Body of pancreas (tissue), 4 donors: ENCODE results near the gene ANKRD11. TPM values are rescaled to one million over a fixed set of nuclear protein-coding genes. Genes with fewer than 3 reads are reported as not detected.
A peak's percentile ranks its signal among the peaks of the same experiment; 100 is the strongest.

ENCODE experiments used
- ATAC-seq: fragments of 150-250 bp; one replicate; pipeline ENCODE4 v1.9.1; 2016
- DNase-seq, 4 donors: peaks; one replicate each; pipeline ENCODE4 v3.0.0-alpha.2; 2019
- H3K27ac ChIP-seq, 4 donors: fragments of 200-600 bp; sonication (generic); 1 replicate in 3 of 4; 2 replicates in 1 of 4; pipeline versions ENCODE4 v1.5.1 to v1.6.1; 2016 to 2019; ENCODE audit warnings: mild to moderate bottlenecking in 1 of 4, mixed read lengths in 1 of 4, moderate library complexity in 1 of 4
- H3K27me3 ChIP-seq, 2 donors: fragments of 200-600 bp; sonication (generic); one replicate each; pipeline ENCODE4 v1.6.0; 2016; ENCODE audit warnings: mild to moderate bottlenecking in 1 of 2
- H3K36me3 ChIP-seq, 2 donors: fragments of 200-600 bp; sonication (generic); replicated peaks in 1 of 2; 2 replicates each; pipeline ENCODE4 v1.5.1; 2016; ENCODE audit warnings: low read depth in 2 of 2; ENCODE audit not compliant: insufficient read depth in 1 of 2
- H3K4me1 ChIP-seq: fragments of 200-600 bp; sonication (generic); one replicate; pipeline ENCODE4 v1.6.0; 2016
- H3K4me3 ChIP-seq, 2 donors: fragments of 200-600 bp; sonication (generic); 1 replicate in 1 of 2; 2 replicates in 1 of 2; pipeline ENCODE4 v1.5.1; 2016 to 2019
- H3K9me3 ChIP-seq, 3 donors: fragments of 200-600 bp; sonication (generic); 1 replicate in 2 of 3; 2 replicates in 1 of 3; pipeline ENCODE4 v1.5.1; 2016
- CTCF ChIP-seq, 7 experiments: fragments of 450-650 bp in 4 of 7; fragments of 200-600 bp in 3 of 7; sonication (generic) in 3 of 7; IDR thresholded peaks; one replicate each; pipeline ENCODE4 v1.5.1; 2016 to 2019; ENCODE audit warnings: antibody characterized with exemption in 7 of 7
- POLR2A ChIP-seq, 3 donors: fragments of 450-650 bp; IDR thresholded peaks; one replicate each; pipeline ENCODE4 v1.6.1; 2016; ENCODE audit warnings: antibody characterized with exemption in 3 of 3, mild to moderate bottlenecking in 2 of 3
- WGBS, 2 donors: methylation state at CpG; one replicate each; pipeline ENCODE4 v1.1.5; 2017; 5-methylcytosine and 5-hydroxymethylcytosine counted together
- intact Hi-C: fragments of 100-400 bp; cut with DNase I; formaldehyde crosslinking; loops from one replicate; pipeline ENCODE4 v1.15.1; 2023
- total RNA-seq, 2 donors: library from RNA; depleted of rRNA; stranded (reverse); fragments of >200 nt; gene quantifications; one replicate each; pipeline ENCODE4 v1.1.0, GENCODE V29; 2016

Gene ANKRD11
- total RNA-seq, 2 donors from 2014 or later = 52.1 to 97.9 TPM

- Histone ChIP-seq H3K4me3 (no peak overlapping the region), H3K4me1 (no peaks in the 10 kb centered on the region), H3K27me3 (no peaks in the 10 kb centered on the region), H3K36me3 (peaks cover 0 to 14% of the 10 kb centered on the region in 2 donors), H3K9me3 (no peaks in the 10 kb centered on the region), H3K27ac (no peak overlapping the region)
- intact Hi-C loops = no loop called here
- ATAC-seq (no peak), DNase-seq (no peak)
- 81 to 95% methylated on average over 4 to 9 of the region's 9 CpGs for WGBS, 2 donors
- TF ChIP-seq POLR2A (IDR thresholded peaks at IDR 0.05) = no peak
- no peak for TF ChIP-seq CTCF (IDR thresholded peaks at IDR 0.05)
These were observed 26.8 kb upstream of the ANKRD11 start for GRCh38 chr16:89517128-89517527.

- Histone ChIP-seq H3K27ac (no peak overlapping the region), H3K9me3 (no peaks in the 10 kb centered on the region), H3K36me3 (peaks cover 4 to 21% of the 10 kb centered on the region in 2 donors), H3K27me3 (no peaks in the 10 kb centered on the region), H3K4me3 (no peak overlapping the region), H3K4me1 (peaks cover 16% of the 10 kb centered on the region)
- intact Hi-C loops = no loop called here
- 95 to 96% methylated on average over 9 of the region's 9 CpGs for WGBS, 2 donors
- TF ChIP-seq POLR2A (IDR thresholded peaks at IDR 0.05) = no peak
- TF ChIP-seq CTCF (IDR thresholded peaks at IDR 0.05) = no peak
- ATAC-seq = no peak
- no peak for DNase-seq
These were observed 22.1 kb upstream of the ANKRD11 start for GRCh38 chr16:89512453-89512852.

GRCh38 chr16:89511374-89511773 is 21.0 kb upstream of the ANKRD11 start:
- no peak overlapping the region for H3K27ac ChIP-seq
- no peak overlapping the region for H3K4me3 ChIP-seq
- DNase-seq (no peak), ATAC-seq (no peak)
- intact Hi-C loops = no loop called here
- H3K9me3 ChIP-seq = no peaks in the 10 kb centered on the region
- H3K4me1 ChIP-seq = peaks cover 27% of the 10 kb centered on the region
- peaks cover 4 to 19% of the 10 kb centered on the region in 2 donors for H3K36me3 ChIP-seq
- 80 to 95% methylated on average over 8 of the region's 8 CpGs for WGBS, 2 donors
- no peaks in the 10 kb centered on the region for H3K27me3 ChIP-seq
- TF ChIP-seq CTCF (IDR thresholded peaks at IDR 0.05) (no peak), POLR2A (IDR thresholded peaks at IDR 0.05) (no peak)

- no peaks in the 10 kb centered on the region for H3K9me3 ChIP-seq
- peaks cover 35% of the 10 kb centered on the region for H3K4me1 ChIP-seq
- no peak overlapping the region for H3K27ac ChIP-seq
- H3K36me3 ChIP-seq = peaks cover 4 to 16% of the 10 kb centered on the region in 2 donors
- WGBS, 2 donors = 89 to 91% methylated on average over 9 of the region's 9 CpGs
- H3K4me3 ChIP-seq = no peak overlapping the region
- intact Hi-C loops = no loop called here
- H3K27me3 ChIP-seq = no peaks in the 10 kb centered on the region
- TF ChIP-seq CTCF (IDR thresholded peaks at IDR 0.05) = no peak
- no peak for TF ChIP-seq POLR2A (IDR thresholded peaks at IDR 0.05)
- DNase-seq (no peak), ATAC-seq (no peak)
These were observed 20.2 kb upstream of the ANKRD11 start for GRCh38 chr16:89510526-89510925.

GRCh38 chr16:89507834-89508590 is 17.7 kb upstream of the ANKRD11 start, which contains the start of gene SPG7:
Gene SPG7 (plus strand): TSS chr16:89508403. CDS start chr16:89508418, 15 bp downstream.
- ATAC-seq (peak; percentile 90), DNase-seq (peak; percentile 84 to 87 (median 86))
- intact Hi-C loops = loop anchor here (10.0 kb wide), 1 partner anchor 263 kb away; no protein-coding TSS in a partner anchor
- no peaks in the 10 kb centered on the region for H3K9me3 ChIP-seq
- H3K27ac ChIP-seq = peak within 1 kb of the TSS; percentile 87 to 94 (median 90)
- H3K27me3 ChIP-seq = no peaks in the 10 kb centered on the region
- peaks cover 48% of the 10 kb centered on the region for H3K4me1 ChIP-seq
- H3K4me3 ChIP-seq = peak within 1 kb of the TSS; percentile 85 to 91
- TF ChIP-seq CTCF (IDR thresholded peaks at IDR 0.05) (no peak), POLR2A (IDR thresholded peaks at IDR 0.05) (peak; percentile 68 to 88 (median 82))
- 0 to 1% methylated on average over 13 to 80 of the region's 90 CpGs for WGBS, 2 donors
- peaks cover 4 to 13% of the 10 kb centered on the region in 2 donors for H3K36me3 ChIP-seq
